Measurements from ENCODE around the gene C1orf167.

C1orf167 gene

GRCh38 chr1:11836955-11837766 is 75.2 kb downstream of the C1orf167 start:
- no peaks in the 10 kb centered on the region for H3K27me3 ChIP-seq (ENCODE audit: insufficient read depth, poor library complexity, severe bottlenecking)
- H3K4me1 ChIP-seq (ENCODE audit: insufficient read depth, poor library complexity, severe bottlenecking) = no peaks in the 10 kb centered on the region
- no peak for TF ChIP-seq CTCF (IDR thresholded peaks at IDR 0.05; ENCODE audit: poor library complexity, severe bottlenecking)
- H3K9me3 ChIP-seq (ENCODE audit: severe bottlenecking) = no peaks in the 10 kb centered on the region
- H3K36me3 ChIP-seq (ENCODE audit: low read depth) = peaks cover 86% of the 10 kb centered on the region
- no peak overlapping the region for H3K27ac ChIP-seq (ENCODE audit: poor library complexity, severe bottlenecking)
- ATAC-seq (ENCODE audit: low read depth) = no peak
- H3K4me3 ChIP-seq (ENCODE audit: severe bottlenecking) = no peak overlapping the region
- no peak for DNase-seq (ENCODE audit: low spot score)

GRCh38 chr1:11837767-11838348 is 75.9 kb downstream of the C1orf167 start:
- Histone ChIP-seq H3K36me3 (ENCODE audit: low read depth) (peaks cover 93% of the 10 kb centered on the region), H3K9me3 (ENCODE audit: severe bottlenecking) (no peaks in the 10 kb centered on the region), H3K4me1 (ENCODE audit: insufficient read depth, poor library complexity, severe bottlenecking) (no peaks in the 10 kb centered on the region), H3K27ac (ENCODE audit: poor library complexity, severe bottlenecking) (no peak overlapping the region), H3K4me3 (ENCODE audit: severe bottlenecking) (no peak overlapping the region), H3K27me3 (ENCODE audit: insufficient read depth, poor library complexity, severe bottlenecking) (no peaks in the 10 kb centered on the region)
- DNase-seq (ENCODE audit: low spot score) (no peak), ATAC-seq (ENCODE audit: low read depth) (peak; percentile 37; the same call in 1 of the 3 replicates)
- TF ChIP-seq CTCF (IDR thresholded peaks at IDR 0.05; ENCODE audit: poor library complexity, severe bottlenecking) = no peak

GRCh38 chr1:11838349-11839272 is 76.6 kb downstream of the C1orf167 start:
- H3K4me3 ChIP-seq (ENCODE audit: severe bottlenecking) = no peak overlapping the region
- peak; percentile 97 for TF ChIP-seq CTCF (IDR thresholded peaks at IDR 0.05; ENCODE audit: poor library complexity, severe bottlenecking)
- H3K27ac ChIP-seq (ENCODE audit: poor library complexity, severe bottlenecking) = no peak overlapping the region

More at GRCh38 chr1:11838349-11839272, 76.6 kb downstream of the C1orf167 start:
- Histone ChIP-seq H3K4me1 (ENCODE audit: insufficient read depth, poor library complexity, severe bottlenecking) (no peaks in the 10 kb centered on the region), H3K36me3 (ENCODE audit: low read depth) (peaks cover 89% of the 10 kb centered on the region), H3K9me3 (ENCODE audit: severe bottlenecking) (no peaks in the 10 kb centered on the region), H3K27me3 (ENCODE audit: insufficient read depth, poor library complexity, severe bottlenecking) (no peaks in the 10 kb centered on the region)
- DNase-seq (ENCODE audit: low spot score) (no peak), ATAC-seq (ENCODE audit: low read depth) (peak; percentile 80)
